IPS-NIHi7 (cell line): ENCODE results near the gene ADGRB3.
"Not testable (repeated sequence)": the region's sequence is repeated elsewhere in the genome, so short reads cannot be mapped to it uniquely, and the experiment has no call there.

Source experiments
- DNase-seq: peaks from one replicate; pipeline ENCODE4 v3.0.0; 2012; ENCODE audit warnings: mixed read lengths; ENCODE audit errors: extremely low spot score

Gene ADGRB3

DNA sequence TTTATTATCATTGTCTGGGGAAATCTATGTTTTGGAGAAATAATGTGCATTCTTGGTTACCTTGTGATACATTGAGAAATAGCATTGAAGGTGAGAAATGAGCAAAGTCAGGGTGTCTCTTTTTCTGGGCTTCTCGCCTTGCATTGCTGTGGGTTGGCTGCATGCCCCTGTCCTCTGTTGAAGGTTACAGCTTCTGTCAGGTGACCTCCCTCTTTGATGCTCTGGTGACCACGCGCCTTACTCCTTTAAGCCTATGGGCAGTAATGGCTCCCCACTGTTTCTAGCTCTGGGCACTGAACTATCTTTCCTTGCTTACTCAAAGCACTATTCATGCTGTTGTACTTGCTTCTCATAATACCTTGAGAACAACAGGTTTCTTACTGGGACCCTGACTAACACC is 14.6 kb downstream of the ADGRB3 start:
- no peak for DNase-seq

DNA sequence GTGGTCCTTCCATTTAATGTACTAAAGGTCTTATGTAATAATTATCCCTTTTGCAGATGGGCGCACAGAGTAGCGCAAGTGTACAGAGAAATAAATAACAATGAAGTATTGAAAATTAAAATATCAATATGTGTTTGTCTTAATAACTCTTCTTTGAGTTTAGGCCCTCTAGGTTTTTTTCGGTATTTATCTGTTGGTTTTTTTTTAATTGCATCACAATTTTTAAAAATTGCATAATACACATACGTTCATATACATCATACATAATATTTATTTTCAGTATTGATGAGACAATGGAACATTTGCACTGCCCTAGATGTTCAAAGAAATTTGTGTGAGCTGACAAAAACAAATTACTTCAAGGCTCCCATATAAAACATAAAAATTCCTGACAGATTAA is 15.1 kb downstream of the ADGRB3 start:
- DNase-seq = no peak

DNA sequence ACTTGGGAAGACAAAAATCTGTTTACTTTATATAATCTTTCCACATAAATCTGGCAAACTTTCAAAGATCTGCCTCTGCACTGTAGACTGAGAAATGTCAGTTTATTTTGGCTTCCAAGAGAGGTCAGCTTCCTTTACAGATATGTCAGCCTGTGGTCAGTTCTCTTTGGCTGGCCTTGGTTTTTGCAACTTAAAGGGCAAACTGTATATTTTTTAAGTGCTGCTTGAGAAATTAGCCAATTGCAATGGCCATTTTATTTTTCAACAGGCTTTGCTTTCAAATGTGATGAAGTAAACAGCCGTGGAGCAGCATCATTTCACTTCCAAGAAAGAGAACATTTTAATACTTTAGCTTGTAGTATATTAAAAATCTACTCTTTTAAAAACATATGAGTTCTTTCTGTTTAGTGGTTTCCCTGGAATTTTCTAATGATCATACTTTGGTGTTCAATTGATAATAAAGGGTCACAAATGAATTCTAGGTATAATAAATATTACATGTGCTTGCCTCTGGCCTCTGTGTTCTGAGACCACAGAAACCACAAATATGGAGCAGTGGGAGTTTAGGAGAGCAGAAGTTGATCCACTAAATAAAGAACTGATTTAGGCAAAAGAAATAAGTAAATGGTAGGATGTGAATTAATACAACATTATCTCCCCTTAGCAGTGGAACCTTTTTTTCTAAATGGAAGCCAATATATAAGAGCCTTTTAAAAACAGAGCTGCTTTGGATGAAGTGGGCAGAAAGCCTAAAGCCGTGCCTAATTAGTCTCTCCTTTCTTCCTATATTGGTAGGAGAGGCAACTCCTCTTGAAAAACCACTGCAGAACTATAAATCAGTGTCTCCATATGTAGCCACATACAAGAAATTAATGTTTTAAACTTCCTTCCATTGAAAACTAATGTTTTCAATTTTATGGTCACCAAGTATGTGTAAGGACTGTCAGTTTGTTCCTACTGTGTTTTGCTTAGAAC is 16.2 kb downstream of the ADGRB3 start:
- DNase-seq = no peak

- DNase-seq = no peak
Observed at GRCh38 chr6:68652117-68652536, 17.0 kb downstream of the ADGRB3 start.

GRCh38 chr6:68653074-68653705 is 18.1 kb downstream of the ADGRB3 start:
- DNase-seq = no peak

GRCh38 chr6:68653706-68654089 is 18.6 kb downstream of the ADGRB3 start:
- DNase-seq = no peak

GRCh38 chr6:68654134-68654533 is 19.1 kb downstream of the ADGRB3 start:
- no peak for DNase-seq

DNA sequence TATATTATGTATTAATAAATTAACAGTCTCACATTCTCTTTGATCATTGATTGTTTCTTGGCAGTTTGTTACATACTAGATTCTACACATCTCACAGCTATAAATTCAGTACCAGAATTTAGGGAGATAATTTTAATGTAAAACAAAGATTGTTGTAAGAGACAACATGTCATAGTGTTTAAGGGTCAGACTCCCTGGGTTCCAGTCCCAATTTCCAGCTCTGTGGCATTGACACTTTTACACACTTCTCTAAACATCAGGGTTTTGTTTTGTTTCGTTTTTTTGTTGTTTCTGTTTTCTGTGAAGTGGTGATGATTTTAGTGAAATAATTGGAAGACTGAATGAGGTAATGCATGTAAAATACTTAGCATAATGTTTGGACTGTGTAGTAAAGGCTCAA is 19.9 kb downstream of the ADGRB3 start:
- DNase-seq = no peak

- DNase-seq = no peak
Observed at GRCh38 chr6:68657374-68658139, 22.5 kb downstream of the ADGRB3 start.

DNA sequence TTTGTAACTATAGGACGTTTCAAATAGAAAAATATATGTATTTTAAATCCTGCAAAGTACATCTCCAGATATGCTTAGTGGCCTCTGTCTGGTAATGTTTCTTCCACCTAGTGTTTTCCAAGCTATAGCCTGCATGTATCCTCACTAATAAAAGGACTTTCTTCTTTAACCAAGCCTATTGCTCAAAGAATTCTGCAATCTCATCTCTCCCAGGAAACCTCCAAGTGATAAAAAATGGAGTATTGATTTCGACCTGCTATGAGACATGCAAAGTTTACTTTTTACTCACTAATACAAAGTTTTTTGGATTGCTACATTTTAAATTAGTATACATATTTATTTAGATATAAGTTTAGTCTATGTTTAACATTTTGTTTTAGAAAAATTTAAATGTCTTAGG is 23.3 kb downstream of the ADGRB3 start:
- no peak for DNase-seq

DNA sequence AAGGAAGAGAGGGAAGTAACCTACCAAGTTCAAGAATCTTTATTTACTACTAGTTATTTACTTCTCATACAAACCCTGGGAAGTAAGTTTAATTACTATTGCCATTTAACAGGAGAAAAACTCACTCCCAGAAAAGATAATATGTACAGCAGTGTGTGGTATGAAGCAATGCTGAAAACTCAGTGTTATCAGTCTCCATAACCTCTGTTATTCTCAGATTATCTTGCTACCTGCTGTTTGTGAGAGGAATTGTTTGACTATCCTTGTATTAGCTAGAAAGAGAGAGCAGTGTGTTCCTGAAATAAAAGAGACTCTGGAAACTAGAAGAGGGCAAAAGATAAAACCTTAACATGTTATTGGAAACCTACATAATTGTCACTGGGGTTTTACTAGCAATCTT is 38.2 kb downstream of the ADGRB3 start:
- DNase-seq = no peak

DNA sequence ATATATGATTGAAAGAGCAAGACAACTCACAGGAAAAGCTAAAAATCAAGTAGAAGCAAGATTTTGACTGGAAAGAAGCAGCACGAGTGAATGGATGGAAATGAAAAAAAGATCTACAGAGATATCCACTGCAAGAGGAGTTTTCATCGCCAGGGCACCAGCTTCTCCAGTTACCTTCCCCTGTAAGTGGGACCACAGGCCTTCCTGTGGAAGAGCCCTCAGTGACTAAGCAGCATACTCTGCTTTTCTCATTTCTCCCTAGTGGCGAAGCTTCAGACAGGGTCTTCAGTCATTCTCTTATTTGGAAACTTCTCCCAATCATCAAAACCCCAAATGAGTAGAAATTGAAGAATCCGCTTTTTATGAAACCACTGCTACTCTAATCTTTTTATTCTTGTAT is 40.5 kb downstream of the ADGRB3 start:
- no peak for DNase-seq

DNA sequence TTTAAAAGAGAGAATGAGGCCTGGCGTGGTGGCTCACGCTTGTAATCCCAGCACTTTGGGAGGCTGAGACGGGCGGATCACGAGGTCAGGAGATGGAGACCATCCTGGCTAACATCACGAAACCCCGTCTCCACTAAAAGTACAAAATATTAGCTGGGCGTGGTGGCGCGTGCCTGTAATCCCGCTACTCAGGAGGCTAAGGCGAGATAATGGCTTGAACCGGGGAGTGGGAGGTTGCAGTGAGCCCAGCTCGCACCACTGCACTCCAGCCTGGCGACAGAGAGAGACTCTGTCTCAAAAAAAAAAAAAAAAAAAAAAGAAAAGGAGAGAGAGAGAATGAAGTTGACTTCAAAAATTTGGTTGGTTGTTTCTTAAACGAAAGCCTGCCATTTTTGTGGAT is 41.0 kb downstream of the ADGRB3 start:
- not testable (repeated sequence) for DNase-seq

DNA sequence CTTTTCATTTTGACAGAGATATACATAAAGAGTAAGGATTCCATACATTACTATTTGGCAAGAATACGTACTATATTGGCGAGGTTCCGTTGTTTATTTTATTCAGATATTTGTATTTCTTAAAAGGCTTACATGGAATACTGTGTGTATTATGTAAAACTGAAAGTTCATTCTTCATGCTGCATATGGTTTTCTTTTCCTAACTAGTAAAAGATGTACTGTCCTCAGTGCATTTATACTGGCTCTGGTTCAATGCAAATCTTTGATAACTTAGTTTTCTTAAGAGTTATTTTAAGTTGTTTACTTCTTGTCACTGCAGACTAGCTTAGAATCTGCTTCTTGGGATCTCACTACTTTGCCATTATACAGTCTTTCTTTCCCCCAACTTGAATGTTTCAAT is 42.0 kb downstream of the ADGRB3 start:
- no peak for DNase-seq

GRCh38 chr6:68679399-68679798 is 44.3 kb downstream of the ADGRB3 start:
- DNase-seq = no peak

DNA sequence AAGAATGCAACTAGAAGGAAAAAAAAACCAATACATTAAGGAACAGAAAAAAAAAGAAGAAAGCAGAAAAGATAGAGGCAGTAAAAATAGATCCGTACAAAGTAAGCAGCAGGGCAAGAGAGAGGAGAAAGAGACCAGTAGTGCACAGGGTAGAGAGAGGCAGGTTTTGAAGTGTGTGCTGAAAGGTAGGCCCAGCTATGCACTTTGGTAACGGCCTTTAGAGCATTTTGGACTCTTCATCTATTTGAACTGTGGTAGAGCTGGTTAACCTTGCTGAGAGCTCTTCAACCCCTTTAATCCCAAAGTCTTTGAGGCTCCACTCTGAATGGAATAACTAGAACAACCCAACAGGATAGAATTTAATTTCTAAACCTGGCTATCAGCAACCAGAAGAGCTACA is 45.2 kb downstream of the ADGRB3 start:
- DNase-seq = no peak

DNA sequence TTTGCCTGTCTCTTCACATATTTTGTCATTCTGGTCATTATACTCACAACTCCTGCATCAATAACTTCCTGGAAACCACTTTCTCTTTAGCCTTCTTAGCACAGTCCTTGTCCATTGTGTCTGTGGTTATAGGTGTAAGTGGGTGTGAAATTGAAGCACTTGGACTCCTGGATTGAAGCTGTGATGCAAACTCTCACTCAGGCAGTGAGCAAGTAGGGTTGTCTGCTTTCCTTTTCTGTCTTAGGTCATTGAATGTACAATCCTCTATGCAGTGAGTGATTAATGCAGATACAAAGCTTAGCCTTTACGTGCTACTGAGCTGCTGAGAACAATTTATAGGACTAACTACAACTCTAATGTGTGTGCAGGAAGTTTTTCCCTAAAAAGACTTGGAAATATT is 54.8 kb downstream of the ADGRB3 start:
- no peak for DNase-seq

DNA sequence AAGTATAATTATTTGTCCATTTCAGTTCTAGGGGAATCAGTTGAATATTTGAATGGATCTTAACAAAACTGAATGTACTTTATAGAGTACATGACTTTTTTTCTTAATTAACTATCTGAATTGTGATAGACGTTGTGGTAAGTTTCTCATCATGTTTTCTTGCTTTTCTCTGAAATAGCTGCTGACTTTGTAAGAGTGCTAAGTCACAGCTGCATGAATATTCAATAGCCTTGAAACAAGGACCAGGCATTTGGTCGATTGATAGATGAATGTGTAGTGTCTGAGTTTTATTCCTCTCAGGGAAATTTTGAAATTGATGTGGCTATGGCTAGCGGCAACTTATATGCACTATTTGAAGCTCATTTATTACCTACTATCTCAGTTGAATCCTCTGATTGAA is 56.0 kb downstream of the ADGRB3 start:
- DNase-seq = no peak

- DNase-seq = no peak
Observed at GRCh38 chr6:68693271-68693670, 58.2 kb downstream of the ADGRB3 start.

- no peak for DNase-seq
Observed at GRCh38 chr6:68695403-68695802, 60.3 kb downstream of the ADGRB3 start.

DNA sequence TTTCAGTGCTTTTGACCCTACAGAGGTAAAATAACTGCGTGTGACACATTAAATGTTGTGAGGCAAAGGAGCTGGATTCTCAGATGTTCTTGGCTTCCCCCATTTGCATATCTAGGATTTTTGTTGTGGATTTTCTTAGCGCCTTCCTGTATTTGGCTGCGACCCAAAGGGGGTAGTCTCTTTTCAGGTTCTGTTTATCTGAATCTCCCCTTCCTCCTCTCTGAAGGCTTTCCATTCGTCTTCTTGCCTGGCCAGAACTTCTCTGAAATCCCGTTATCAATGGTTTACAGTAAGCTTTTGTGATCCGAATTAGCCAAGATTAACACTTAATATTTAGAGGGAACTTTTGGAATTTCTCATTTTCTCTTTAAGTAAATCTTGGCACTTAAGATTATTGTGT is 60.8 kb downstream of the ADGRB3 start:
- DNase-seq = no peak

- no peak for DNase-seq
Observed at GRCh38 chr6:68697394-68697793, 62.3 kb downstream of the ADGRB3 start.
